Measurements from ENCODE around the gene LHFPL6.

The LHFPL6 gene

GRCh38 chr13:39446865-39447264, 156.1 kb downstream of the LHFPL6 start:
- TF ChIP-seq FOXP2 (optimal IDR thresholded peaks at IDR 0.05; ENCODE audit: borderline replicate concordance, extremely low read depth, extremely low read length, insufficient read depth) = no peak
- TF ChIP-seq POLR2AphosphoS5 (IDR thresholded peaks at IDR 0.05; ENCODE audit: low read depth, low read length) = no peak
- no peak for TF ChIP-seq REST (IDR thresholded peaks at IDR 0.05; ENCODE audit: insufficient read depth in 1 of 2, low read depth in 2 of 2, low read length in 2 of 2)
- no peak for TF ChIP-seq SIN3A (IDR thresholded peaks at IDR 0.05; ENCODE audit: borderline replicate concordance, insufficient read depth, low read length)
- no peak for TF ChIP-seq TAF1 (IDR thresholded peaks at IDR 0.05; ENCODE audit: borderline replicate concordance, insufficient read depth, low read length)

- no peak for TF ChIP-seq SIN3A (IDR thresholded peaks at IDR 0.05; ENCODE audit: borderline replicate concordance, insufficient read depth, low read length)
- no peak for TF ChIP-seq POLR2AphosphoS5 (IDR thresholded peaks at IDR 0.05; ENCODE audit: low read depth, low read length)
- no peak for TF ChIP-seq FOXP2 (optimal IDR thresholded peaks at IDR 0.05; ENCODE audit: borderline replicate concordance, extremely low read depth, extremely low read length, insufficient read depth)
- TF ChIP-seq TAF1 (IDR thresholded peaks at IDR 0.05; ENCODE audit: borderline replicate concordance, insufficient read depth, low read length) = no peak
- TF ChIP-seq REST (IDR thresholded peaks at IDR 0.05; ENCODE audit: insufficient read depth in 1 of 2, low read depth in 2 of 2, low read length in 2 of 2) = no peak
These were observed 158.1 kb downstream of the LHFPL6 start for GRCh38 chr13:39444866-39445265.

- TF ChIP-seq REST (IDR thresholded peaks at IDR 0.05; ENCODE audit: insufficient read depth in 1 of 2, low read depth in 2 of 2, low read length in 2 of 2) (no peak), POLR2AphosphoS5 (IDR thresholded peaks at IDR 0.05; ENCODE audit: low read depth, low read length) (no peak), SIN3A (IDR thresholded peaks at IDR 0.05; ENCODE audit: borderline replicate concordance, insufficient read depth, low read length) (no peak), TAF1 (IDR thresholded peaks at IDR 0.05; ENCODE audit: borderline replicate concordance, insufficient read depth, low read length) (no peak), FOXP2 (optimal IDR thresholded peaks at IDR 0.05; ENCODE audit: borderline replicate concordance, extremely low read depth, extremely low read length, insufficient read depth) (no peak)
These were observed 169.3 kb downstream of the LHFPL6 start for GRCh38 chr13:39433651-39434050.

GRCh38 chr13:39432196-39432595, 170.8 kb downstream of the LHFPL6 start:
- no peak for TF ChIP-seq POLR2AphosphoS5 (IDR thresholded peaks at IDR 0.05; ENCODE audit: low read depth, low read length)
- no peak for TF ChIP-seq TAF1 (IDR thresholded peaks at IDR 0.05; ENCODE audit: borderline replicate concordance, insufficient read depth, low read length)
- no peak for TF ChIP-seq REST (IDR thresholded peaks at IDR 0.05; ENCODE audit: insufficient read depth in 1 of 2, low read depth in 2 of 2, low read length in 2 of 2)
- TF ChIP-seq SIN3A (IDR thresholded peaks at IDR 0.05; ENCODE audit: borderline replicate concordance, insufficient read depth, low read length) = no peak
- TF ChIP-seq FOXP2 (optimal IDR thresholded peaks at IDR 0.05; ENCODE audit: borderline replicate concordance, extremely low read depth, extremely low read length, insufficient read depth) = no peak
